Tibial artery (tissue), 4 donors: ENCODE results near the gene PLPP4.

Source experiments
- DNase-seq, 2 donors: peaks; one replicate each; pipeline ENCODE4 v3.0.0-alpha.2; 2019
- H3K27ac ChIP-seq, 2 donors: fragments of 200-600 bp; sonication (generic) in 1 of 2; 1 replicate in 1 of 2; 2 replicates in 1 of 2; pipeline ENCODE4 v1.5.1; 2018 to 2019; ENCODE audit warnings: mild to moderate bottlenecking in 1 of 2
- H3K27me3 ChIP-seq, 2 donors: fragments of 200-600 bp; sonication (generic) in 1 of 2; one replicate each; pipeline versions ENCODE4 v1.5.1 to v1.6.0; 2016 to 2019
- H3K36me3 ChIP-seq, 3 donors: fragments of 200-600 bp; sonication (generic) in 2 of 3; one replicate each; pipeline ENCODE4 v1.5.1; 2016 to 2019; ENCODE audit warnings: mild to moderate bottlenecking in 2 of 3
- H3K4me1 ChIP-seq, 4 donors: fragments of 200-600 bp; sonication (generic) in 2 of 4; 1 replicate in 3 of 4; 2 replicates in 1 of 4; pipeline ENCODE4 v1.5.1; 2016 to 2019
- H3K4me3 ChIP-seq, 2 donors: fragments of 200-600 bp; sonication (generic) in 1 of 2; 1 replicate in 1 of 2; 2 replicates in 1 of 2; pipeline ENCODE4 v1.5.1; 2018 to 2019; ENCODE audit warnings: mild to moderate bottlenecking in 2 of 2
- H3K9me3 ChIP-seq, 3 donors: fragments of 200-600 bp; sonication (generic) in 1 of 3; one replicate each; pipeline ENCODE4 v1.5.1; 2016 to 2019
- CTCF ChIP-seq, 2 experiments: fragments of 200-600 bp in 1 of 2; fragments of 450-650 bp in 1 of 2; IDR thresholded peaks; one replicate each; pipeline ENCODE4 v1.5.1; 2017 to 2019; ENCODE audit warnings: antibody characterized with exemption in 2 of 2, mild to moderate bottlenecking in 1 of 2, moderate library complexity in 1 of 2
- intact Hi-C: fragments of 100-400 bp; cut with DNase I; formaldehyde crosslinking; loops from one replicate; pipeline ENCODE4 v1.15.0; 2023; ENCODE audit warnings: low total_unique reads

Gene PLPP4

GRCh38 chr10:120552262-120552661, 95.2 kb downstream of the PLPP4 start:
- no peak for TF ChIP-seq CTCF (IDR thresholded peaks at IDR 0.05)
- no peaks in the 10 kb centered on the region for H3K4me1 ChIP-seq
- H3K36me3 ChIP-seq: no peaks in the 10 kb centered on the region
- H3K27me3 ChIP-seq: no peaks in the 10 kb centered on the region
- DNase-seq: no peak
- no peak overlapping the region for H3K27ac ChIP-seq
- no peak overlapping the region for H3K4me3 ChIP-seq
- H3K9me3 ChIP-seq: peaks cover 0 to 21% (median 15%) of the 10 kb centered on the region in 3 donors
- intact Hi-C loops: no loop called here

DNA sequence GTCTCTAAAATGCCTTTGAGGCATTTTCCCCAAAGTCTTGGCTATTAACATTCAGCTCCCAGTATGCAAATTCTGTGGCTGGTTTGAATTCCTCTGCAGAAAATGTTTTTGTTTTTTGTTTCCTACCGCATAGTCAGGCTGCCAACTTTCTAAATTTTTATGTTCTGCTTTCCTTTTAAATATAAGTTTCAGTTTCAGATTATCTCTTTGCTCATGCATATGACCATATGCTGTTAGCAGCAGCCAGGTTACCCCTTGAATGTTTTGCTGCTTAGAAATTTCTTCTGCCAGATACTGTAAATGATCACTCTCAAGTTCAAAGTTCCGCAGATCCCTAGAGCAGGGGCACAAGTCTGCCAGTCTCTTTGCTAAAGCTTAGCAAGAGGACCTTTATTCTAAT, 96.9 kb downstream of the PLPP4 start:
- no peak for DNase-seq
- no peaks in the 10 kb centered on the region for H3K4me1 ChIP-seq
- H3K27ac ChIP-seq: no peak overlapping the region
- no peaks in the 10 kb centered on the region for H3K27me3 ChIP-seq
- intact Hi-C loops: no loop called here
- H3K36me3 ChIP-seq: no peaks in the 10 kb centered on the region
- peaks cover 0 to 21% (median 15%) of the 10 kb centered on the region in 3 donors for H3K9me3 ChIP-seq
- no peak for TF ChIP-seq CTCF (IDR thresholded peaks at IDR 0.05)
- H3K4me3 ChIP-seq: no peak overlapping the region

- no peak for TF ChIP-seq CTCF (IDR thresholded peaks at IDR 0.05)
- no peaks in the 10 kb centered on the region for H3K27me3 ChIP-seq
- no peak for DNase-seq
- H3K27ac ChIP-seq: no peak overlapping the region
- no peaks in the 10 kb centered on the region for H3K36me3 ChIP-seq
- no peak overlapping the region for H3K4me3 ChIP-seq
- H3K9me3 ChIP-seq: peaks cover 0 to 21% (median 15%) of the 10 kb centered on the region in 3 donors
- H3K4me1 ChIP-seq: no peaks in the 10 kb centered on the region
- intact Hi-C loops: no loop called here
Observed at GRCh38 chr10:120555436-120555835, 98.4 kb downstream of the PLPP4 start.

DNA sequence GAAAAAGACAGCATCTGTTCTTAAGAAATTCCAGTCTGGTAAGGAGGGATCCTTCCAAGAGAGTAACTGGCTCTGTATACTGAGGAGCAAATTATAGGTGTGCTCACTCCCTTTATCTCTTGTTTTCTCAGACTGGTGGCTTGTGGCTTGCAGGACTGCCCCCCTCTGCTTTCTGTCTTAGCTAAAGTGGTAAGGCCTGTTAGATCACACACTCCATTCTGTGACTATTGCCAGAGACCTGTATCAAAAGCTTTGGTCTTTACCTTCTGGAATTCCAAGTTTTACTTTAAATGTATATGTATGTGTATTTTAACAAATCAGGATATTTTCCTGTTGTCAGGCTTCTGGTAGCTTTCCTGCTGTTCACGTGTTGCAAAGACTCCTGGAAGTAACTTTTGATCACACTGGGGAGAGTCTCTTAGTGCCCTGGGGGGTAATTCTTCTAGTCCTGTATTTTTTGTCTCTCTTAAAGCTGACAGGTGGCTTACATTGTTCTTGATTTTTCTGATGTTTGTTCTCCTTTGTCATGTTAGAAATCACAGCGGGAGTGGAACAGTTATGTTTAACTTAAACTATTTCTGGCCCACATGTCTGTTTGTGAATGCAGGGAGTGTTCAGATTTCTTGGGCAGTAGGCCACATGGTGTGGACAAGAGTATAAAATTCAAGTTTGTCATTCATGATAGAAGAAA, 99.0 kb downstream of the PLPP4 start:
- H3K36me3 ChIP-seq: no peaks in the 10 kb centered on the region
- peaks cover 0 to 21% (median 15%) of the 10 kb centered on the region in 3 donors for H3K9me3 ChIP-seq
- H3K4me1 ChIP-seq: no peaks in the 10 kb centered on the region
- no peak for TF ChIP-seq CTCF (IDR thresholded peaks at IDR 0.05)
- no peak for DNase-seq
- H3K4me3 ChIP-seq: no peak overlapping the region
- H3K27me3 ChIP-seq: no peaks in the 10 kb centered on the region
- no peak overlapping the region for H3K27ac ChIP-seq
- intact Hi-C loops: no loop called here

DNA sequence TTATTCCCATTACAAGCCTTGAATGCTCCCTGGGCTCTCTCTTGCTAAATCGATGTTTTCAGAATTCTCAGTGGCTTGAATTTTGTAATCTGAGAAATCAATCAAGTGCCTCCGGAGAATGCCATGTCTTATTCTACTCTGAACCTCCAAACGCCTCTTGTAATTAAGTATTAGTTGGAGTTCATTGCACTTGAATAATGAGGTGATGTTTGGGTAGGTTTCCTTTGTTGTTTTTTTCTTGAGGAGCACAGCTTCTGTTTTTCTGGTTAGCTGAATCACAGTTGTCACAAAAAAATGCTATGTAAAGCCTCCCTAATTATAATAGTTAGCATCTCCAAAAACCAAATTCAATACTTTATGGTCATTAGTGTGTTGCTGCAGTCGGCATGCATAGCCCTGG, 100.3 kb downstream of the PLPP4 start:
- peaks cover 0 to 20% (median 15%) of the 10 kb centered on the region in 3 donors for H3K9me3 ChIP-seq
- intact Hi-C loops: no loop called here
- H3K27ac ChIP-seq: no peak overlapping the region
- TF ChIP-seq CTCF (IDR thresholded peaks at IDR 0.05): no peak
- no peaks in the 10 kb centered on the region for H3K36me3 ChIP-seq
- DNase-seq: no peak
- no peaks in the 10 kb centered on the region for H3K27me3 ChIP-seq
- no peaks in the 10 kb centered on the region for H3K4me1 ChIP-seq
- H3K4me3 ChIP-seq: no peak overlapping the region
